Effector CD4-positive, alpha-beta T cell (primary cell): ENCODE data around the gene RPUSD4.

Experiments used
- DNase-seq: peaks from one replicate; pipeline ENCODE4 v3.0.0-alpha.2; 2020

Gene RPUSD4

GRCh38 chr11:126210871-126211235 is 597 bp downstream of the RPUSD4 start:
- DNase-seq: no peak

GRCh38 chr11:126207896-126208295 is 3.6 kb downstream of the RPUSD4 start:
- DNase-seq: no peak

GRCh38 chr11:126205359-126205758 is 6.1 kb downstream of the RPUSD4 start:
- no peak for DNase-seq

- DNase-seq: no peak
These were observed 8.6 kb downstream of the RPUSD4 start for GRCh38 chr11:126202646-126203359.

- no peak for DNase-seq
These were observed 12.8 kb downstream of the RPUSD4 start for GRCh38 chr11:126198648-126199047.

- no peak for DNase-seq
These were observed 14.0 kb downstream of the RPUSD4 start for GRCh38 chr11:126197277-126197939.

- DNase-seq: no peak
These were observed 16.3 kb downstream of the RPUSD4 start for GRCh38 chr11:126195119-126195518.

GRCh38 chr11:126194121-126194543 is 17.3 kb downstream of the RPUSD4 start:
- no peak for DNase-seq

GRCh38 chr11:126193038-126193478 is 18.4 kb downstream of the RPUSD4 start:
- DNase-seq: no peak

- DNase-seq: no peak
These were observed 19.1 kb downstream of the RPUSD4 start for GRCh38 chr11:126192361-126192760.

GRCh38 chr11:126191379-126192073 is 19.9 kb downstream of the RPUSD4 start:
- DNase-seq: no peak

GRCh38 chr11:126190792-126191191 is 20.7 kb downstream of the RPUSD4 start:
- no peak for DNase-seq

GRCh38 chr11:126189109-126189929 is 22.1 kb downstream of the RPUSD4 start:
- no peak for DNase-seq

GRCh38 chr11:126188332-126189108 is 22.9 kb downstream of the RPUSD4 start:
- DNase-seq: no peak

- DNase-seq: no peak
These were observed 24.5 kb downstream of the RPUSD4 start for GRCh38 chr11:126186708-126187529.

GRCh38 chr11:126186025-126186698 is 25.3 kb downstream of the RPUSD4 start:
- DNase-seq: no peak

- DNase-seq: no peak
These were observed 26.0 kb downstream of the RPUSD4 start for GRCh38 chr11:126185259-126186024.

- no peak for DNase-seq
These were observed 28.5 kb downstream of the RPUSD4 start for GRCh38 chr11:126182787-126183445.
